CD8-positive, alpha-beta memory T cell (primary cell): ENCODE measurements around the gene TAP1. TPM values are rescaled to one million over a fixed set of nuclear protein-coding genes. Genes with fewer than 3 reads are reported as not detected.

Experiments used
- CTCF ChIA-PET: fragments of 350-600 bp; sonication (Branson Sonifier 250); formaldehyde crosslinking; loops from one replicate; lab custom pipeline; 2021; ENCODE audit warnings: antibody characterized with exemption; lab: Charles Lee
- POLR2A ChIA-PET: fragments of 350-600 bp; sonication (Branson Sonifier 250); formaldehyde crosslinking; loops from one replicate; lab custom pipeline; 2021; ENCODE audit warnings: antibody characterized with exemption; lab: Charles Lee
- DNase-seq, 5 donors: peaks; one replicate each; pipeline versions ENCODE4 v3.0.0 to v3.0.0-alpha.2; 2020 to 2022; ENCODE audit warnings: mixed read lengths in 1 of 5
- H3K27ac ChIP-seq: one replicate; pipeline ENCODE4 v1.7.0; 2013; ENCODE audit warnings: low read depth, mild to moderate bottlenecking, low read length, moderate library complexity
- H3K27me3 ChIP-seq: 2 replicates; pipeline ENCODE4 v1.7.0; 2013; ENCODE audit warnings: low read length, mild to moderate bottlenecking; ENCODE audit not compliant: insufficient read depth, poor library complexity, severe bottlenecking
- H3K36me3 ChIP-seq: 2 replicates; pipeline ENCODE4 v1.7.0; 2013; ENCODE audit warnings: mild to moderate bottlenecking, low read length, moderate library complexity; ENCODE audit not compliant: insufficient read depth
- H3K4me1 ChIP-seq: 2 replicates; pipeline ENCODE4 v1.7.0; 2013; ENCODE audit warnings: mild to moderate bottlenecking, low read length, moderate library complexity; ENCODE audit not compliant: insufficient read depth
- H3K4me3 ChIP-seq: 2 replicates; pipeline ENCODE4 v1.7.0; 2013; ENCODE audit warnings: mild to moderate bottlenecking, low read length
- H3K9me3 ChIP-seq: 2 replicates; pipeline ENCODE4 v1.7.0; 2013; ENCODE audit warnings: mild to moderate bottlenecking, low read length
- H3K27ac Mint-ChIP-seq, 8 donors: one replicate each; pipeline ENCODE4 v1.8.0; 2020 to 2021; ENCODE audit warnings: mixed read lengths in 8 of 8, mild to moderate bottlenecking in 6 of 8, inconsistent platforms in 3 of 8, moderate library complexity in 3 of 8
- H3K27me3 Mint-ChIP-seq, 2 donors: one replicate each; pipeline ENCODE4 v1.8.0; 2020 to 2021; ENCODE audit warnings: mixed read lengths in 2 of 2, mild to moderate bottlenecking in 1 of 2, moderate library complexity in 1 of 2
- H3K36me3 Mint-ChIP-seq, 3 donors: one replicate each; pipeline ENCODE4 v1.8.0; 2020 to 2021; ENCODE audit warnings: mixed read lengths in 3 of 3, inconsistent platforms in 1 of 3, mild to moderate bottlenecking in 1 of 3
- H3K4me1 Mint-ChIP-seq, 3 donors: one replicate each; pipeline ENCODE4 v1.8.0; 2020 to 2021; ENCODE audit warnings: mixed read lengths in 3 of 3, inconsistent platforms in 1 of 3, mild to moderate bottlenecking in 1 of 3
- H3K4me3 Mint-ChIP-seq, 7 donors: one replicate each; pipeline ENCODE4 v1.8.0; 2020 to 2021; ENCODE audit warnings: mixed read lengths in 7 of 7, mild to moderate bottlenecking in 6 of 7, moderate library complexity in 4 of 7, inconsistent platforms in 2 of 7
- H3K9me3 Mint-ChIP-seq, 5 donors: one replicate each; pipeline ENCODE4 v1.8.0; 2020 to 2022; ENCODE audit warnings: mixed read lengths in 5 of 5, mild to moderate bottlenecking in 3 of 5, moderate library complexity in 2 of 5, inconsistent platforms in 1 of 5
- polyA plus RNA-seq: library from polyadenylated mRNA; unstranded; fragments of 300-500 nt; fragmentation: Illumina TruSeq; gene quantifications from one replicate; pipeline ENCODE4 v1.2.3, GENCODE V29; 2021
- total RNA-seq, 2 experiments: library from RNA; stranded (reverse); gene quantifications; one replicate each; pipeline ENCODE4 v1.2.3, GENCODE V29; 2021

Gene TAP1
- total and polyA plus RNA-seq, 3 experiments from 2014 or later: 394 to 407 (median 396) TPM

- peaks cover 60% of the 10 kb centered on the region for H3K36me3 ChIP-seq
- peak overlapping the region; percentile 90 for H3K4me3 ChIP-seq
Observed at GRCh38 chr6:32852018-32852843, 1.3 kb downstream of the TAP1 start.

GRCh38 chr6:32851025-32851424 is 2.5 kb downstream of the TAP1 start:
- no peak overlapping the region for H3K27ac ChIP-seq
- H3K4me1 ChIP-seq: peaks cover 71% of the 10 kb centered on the region
- no peaks in the 10 kb centered on the region for H3K9me3 ChIP-seq
- POLR2A ChIA-PET: interaction anchor here (0.6 kb wide), 2 partner anchors 11 to 1225 kb away, joined by 3 to 5 read pairs; no protein-coding TSS in a partner anchor
- DNase-seq: no peak
- Mint-ChIP-seq H3K27me3 (no peaks in the 10 kb centered on the region), H3K9me3 (no peaks in the 10 kb centered on the region), H3K4me3 (peak overlapping the region; percentile 95 to 100 (median 99)), H3K4me1 (peaks cover 76 to 80% (median 77%) of the 10 kb centered on the region in 3 donors), H3K36me3 (peaks cover 42 to 93% (median 57%) of the 10 kb centered on the region in 3 donors), H3K27ac (peak overlapping the region; percentile 10 to 100 (median 90))
- H3K36me3 ChIP-seq: peaks cover 60% of the 10 kb centered on the region
- CTCF ChIA-PET: interaction anchor here (1.1 to 3.7 kb wide), 4 partner anchors 8 to 17 kb away, joined by 3 to 30 read pairs (median 4); partner anchors contain the start of gene TAP2
- H3K27me3 ChIP-seq: no peaks in the 10 kb centered on the region
- H3K4me3 ChIP-seq: peak overlapping the region; percentile 90

More at GRCh38 chr6:32852018-32852843, 1.3 kb downstream of the TAP1 start:
- H3K27ac ChIP-seq: peak overlapping the region; percentile 97
- Mint-ChIP-seq H3K4me3 (peak overlapping the region; percentile 95 to 100 (median 99)), H3K9me3 (no peaks in the 10 kb centered on the region), H3K27ac (peak overlapping the region; percentile 98 to 100 (median 100)), H3K36me3 (peaks cover 36 to 92% (median 52%) of the 10 kb centered on the region in 3 donors), H3K4me1 (peaks cover 73 to 80% (median 77%) of the 10 kb centered on the region in 3 donors), H3K27me3 (no peaks in the 10 kb centered on the region)
- H3K27me3 ChIP-seq: no peaks in the 10 kb centered on the region
- H3K4me1 ChIP-seq: peaks cover 71% of the 10 kb centered on the region
- ChIA-PET CTCF (interaction anchor here (1.0 to 7.9 kb wide), 8 partner anchors 7 to 132 kb away, joined by 3 to 295 read pairs (median 26); partner anchors contain the start of genes PSMB8 and TAP2), POLR2A (interaction anchor here (5.2 to 5.5 kb wide), 2 partner anchors 10 to 121 kb away, joined by 79 to 350 read pairs; partner anchors contain the start of genes PSMB8 and TAP2)
- H3K9me3 ChIP-seq: no peaks in the 10 kb centered on the region
- peak in 1 of 5 donors; percentile 23 for DNase-seq

DNA sequence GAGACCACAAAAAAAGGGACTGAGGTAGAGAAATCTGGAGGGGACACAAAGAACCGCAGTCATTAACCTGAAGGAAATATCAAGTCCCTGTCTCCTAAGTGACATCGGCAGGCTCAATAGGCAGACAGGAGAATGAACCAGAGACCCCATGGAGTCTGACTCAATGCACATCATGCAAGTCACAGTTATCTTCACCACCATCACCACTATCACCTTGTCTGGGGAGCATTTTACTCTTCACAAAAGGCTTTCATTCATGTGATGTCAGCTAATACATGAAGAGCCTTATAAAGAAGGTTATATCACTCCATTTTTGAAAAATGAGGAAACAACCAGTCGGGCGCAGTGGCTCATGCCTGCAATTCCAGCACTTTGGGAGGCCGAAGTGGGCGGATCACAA is 4.4 kb downstream of the TAP1 start:
- Mint-ChIP-seq H3K27ac (peak overlapping the region; percentile 52 to 100 (median 96)), H3K4me1 (peaks cover 68 to 73% (median 72%) of the 10 kb centered on the region in 3 donors), H3K36me3 (peaks cover 53 to 94% (median 55%) of the 10 kb centered on the region in 3 donors), H3K4me3 (peak overlapping the region; percentile 25 to 99 (median 67)), H3K27me3 (peaks cover 0 to 1% of the 10 kb centered on the region in 2 donors), H3K9me3 (no peaks in the 10 kb centered on the region)
- H3K9me3 ChIP-seq: no peaks in the 10 kb centered on the region
- no peak overlapping the region for H3K4me3 ChIP-seq
- peaks cover 62% of the 10 kb centered on the region for H3K36me3 ChIP-seq
- no peak for DNase-seq
- POLR2A ChIA-PET: no interaction called here
- no peak overlapping the region for H3K27ac ChIP-seq
- H3K27me3 ChIP-seq: no peaks in the 10 kb centered on the region
- CTCF ChIA-PET: interaction anchor here (3.7 kb wide), 1 partner anchor 10 kb away, joined by 30 read pairs; the partner anchor contains the start of gene TAP2
- peaks cover 68% of the 10 kb centered on the region for H3K4me1 ChIP-seq

- ChIA-PET CTCF (interaction anchor here (1.0 kb wide), 1 partner anchor 9 kb away, joined by 4 read pairs; the partner anchor contains the start of gene TAP2), POLR2A (no interaction called here)
- Histone ChIP-seq H3K9me3 (no peaks in the 10 kb centered on the region), H3K27ac (no peak overlapping the region), H3K36me3 (peaks cover 62% of the 10 kb centered on the region), H3K4me3 (peak overlapping the region; percentile 6), H3K4me1 (peaks cover 72% of the 10 kb centered on the region), H3K27me3 (no peaks in the 10 kb centered on the region)
- no peak for DNase-seq
- peak overlapping the region; percentile 56 to 99 (median 77) for H3K4me3 Mint-ChIP-seq
- peak overlapping the region; percentile 52 to 100 (median 98) for H3K27ac Mint-ChIP-seq
- peaks cover 0 to 1% of the 10 kb centered on the region in 2 donors for H3K27me3 Mint-ChIP-seq
- peaks cover 53 to 97% (median 58%) of the 10 kb centered on the region in 3 donors for H3K36me3 Mint-ChIP-seq
- H3K4me1 Mint-ChIP-seq: peaks cover 73 to 78% (median 77%) of the 10 kb centered on the region in 3 donors
- H3K9me3 Mint-ChIP-seq: no peaks in the 10 kb centered on the region
Observed at GRCh38 chr6:32847795-32848194, 5.7 kb downstream of the TAP1 start.

DNA sequence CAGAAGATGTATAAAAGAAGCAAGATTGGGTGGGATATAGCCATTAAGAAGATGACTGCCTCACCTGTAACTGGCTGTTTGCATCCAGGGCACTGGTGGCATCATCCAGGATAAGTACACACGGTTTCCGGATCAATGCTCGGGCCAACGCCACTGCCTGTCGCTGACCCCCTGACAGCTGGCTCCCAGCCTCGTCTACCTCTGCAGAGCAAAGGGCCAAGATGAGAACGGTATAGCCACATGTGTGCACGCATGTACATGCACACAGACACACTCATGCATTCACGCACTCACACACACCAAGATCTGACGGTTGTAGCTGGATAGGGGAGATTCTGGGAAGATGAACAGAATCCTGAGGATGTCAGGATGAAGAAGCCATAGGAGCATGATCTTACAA is 6.5 kb downstream of the TAP1 start:
- no peak for DNase-seq
- no peaks in the 10 kb centered on the region for H3K9me3 ChIP-seq
- peaks cover 68% of the 10 kb centered on the region for H3K36me3 ChIP-seq
- ChIA-PET CTCF (interaction anchor here (1.0 to 10.6 kb wide), 5 partner anchors 7 to 122 kb away, joined by 4 to 190 read pairs (median 10); partner anchors contain the start of genes BRD2, PSMB9, TAP1 and TAP2), POLR2A (interaction anchor here (3.4 to 10.1 kb wide), 2 partner anchors 8 to 125 kb away, joined by 85 to 350 read pairs; partner anchors contain the start of genes PSMB9 and TAP1)
- Mint-ChIP-seq H3K4me1 (peaks cover 73 to 82% (median 80%) of the 10 kb centered on the region in 3 donors), H3K36me3 (peaks cover 53 to 97% (median 61%) of the 10 kb centered on the region in 3 donors), H3K9me3 (no peaks in the 10 kb centered on the region), H3K27ac (peak overlapping the region; percentile 52 to 100 (median 98)), H3K27me3 (peaks cover 0 to 3% of the 10 kb centered on the region in 2 donors), H3K4me3 (peak overlapping the region; percentile 56 to 99 (median 77))
- peaks cover 76% of the 10 kb centered on the region for H3K4me1 ChIP-seq
- no peaks in the 10 kb centered on the region for H3K27me3 ChIP-seq
- H3K4me3 ChIP-seq: peak overlapping the region; percentile 20
- H3K27ac ChIP-seq: no peak overlapping the region

DNA sequence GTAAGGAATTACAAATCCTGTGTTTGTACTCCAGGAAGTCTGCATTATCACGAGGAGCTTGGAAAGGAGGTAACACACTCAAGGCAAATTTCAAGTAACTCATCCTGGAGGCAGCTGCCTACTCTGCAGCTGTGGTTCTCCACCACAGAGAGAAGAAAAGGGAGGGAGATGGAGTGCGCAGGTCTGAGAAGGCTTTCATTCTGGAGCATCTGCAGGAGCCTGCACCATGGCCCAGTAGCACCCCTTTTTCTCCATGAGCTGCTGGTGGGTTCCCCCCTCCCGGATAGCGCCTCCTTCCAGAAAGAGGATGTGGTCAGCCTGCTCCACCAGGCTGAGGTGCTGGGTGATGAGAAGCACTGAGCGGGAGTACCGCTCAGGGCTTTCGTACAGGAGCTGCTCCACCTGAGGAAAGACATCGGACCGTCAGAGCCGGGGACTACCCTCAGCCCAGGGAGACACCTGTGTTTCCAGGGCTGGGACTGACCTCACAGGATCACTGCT is 8.1 kb downstream of the TAP1 start:
- peak in 4 of 5 donors; percentile 34 to 66 (median 54) for DNase-seq
- H3K36me3 Mint-ChIP-seq: peaks cover 54 to 97% (median 56%) of the 10 kb centered on the region in 3 donors
- Histone ChIP-seq H3K9me3 (no peaks in the 10 kb centered on the region), H3K27me3 (no peaks in the 10 kb centered on the region), H3K27ac (peak overlapping the region; percentile 99), H3K4me1 (peaks cover 76% of the 10 kb centered on the region), H3K36me3 (peaks cover 64% of the 10 kb centered on the region), H3K4me3 (peak overlapping the region; percentile 99)
- no peaks in the 10 kb centered on the region for H3K9me3 Mint-ChIP-seq
- H3K4me3 Mint-ChIP-seq: peak overlapping the region; percentile 94 to 99 (median 97)
- peaks cover 73 to 82% (median 80%) of the 10 kb centered on the region in 3 donors for H3K4me1 Mint-ChIP-seq
- H3K27me3 Mint-ChIP-seq: peaks cover 0 to 3% of the 10 kb centered on the region in 2 donors
- ChIA-PET CTCF (interaction anchor here (1.1 to 10.6 kb wide), 12 partner anchors 9 to 432 kb away, joined by 3 to 190 read pairs (median 8); partner anchors contain the start of genes B3GALT4, BRD2, HLA-DMA and PSMB9), POLR2A (interaction anchor here (0.9 to 10.1 kb wide), 6 partner anchors 10 to 174 kb away, joined by 3 to 350 read pairs (median 12); partner anchors contain the start of genes PSMB9 and TAP1)
- H3K27ac Mint-ChIP-seq: peak overlapping the region; percentile 96 to 100 (median 100)

GRCh38 chr6:32844839-32845383 is 8.6 kb downstream of the TAP1 start:
- POLR2A ChIA-PET: interaction anchor here (0.5 to 10.1 kb wide), 11 partner anchors 10 to 1382 kb away, joined by 3 to 350 read pairs (median 4); partner anchors contain the start of genes BRD2, HLA-DPB1, PSMB9 and TAP1

More at GRCh38 chr6:32844839-32845383, 8.6 kb downstream of the TAP1 start:
- peaks cover 76% of the 10 kb centered on the region for H3K4me1 ChIP-seq
- H3K4me3 ChIP-seq: peak overlapping the region; percentile 99
- peaks cover 59% of the 10 kb centered on the region for H3K36me3 ChIP-seq
- CTCF ChIA-PET: interaction anchor here (0.6 to 10.6 kb wide), 13 partner anchors 10 to 432 kb away, joined by 3 to 190 read pairs (median 8); partner anchors contain the start of genes B3GALT4, BRD2, HLA-DMA and PSMB9
- H3K27me3 ChIP-seq: no peaks in the 10 kb centered on the region
- H3K9me3 ChIP-seq: no peaks in the 10 kb centered on the region
- peaks cover 0 to 3% of the 10 kb centered on the region in 2 donors for H3K27me3 Mint-ChIP-seq
- peaks cover 73 to 82% (median 80%) of the 10 kb centered on the region in 3 donors for H3K4me1 Mint-ChIP-seq
- H3K27ac Mint-ChIP-seq: peak overlapping the region; percentile 96 to 100 (median 100)
- H3K36me3 Mint-ChIP-seq: peaks cover 51 to 97% (median 57%) of the 10 kb centered on the region in 3 donors
- DNase-seq: no peak
- H3K9me3 Mint-ChIP-seq: no peaks in the 10 kb centered on the region
- H3K27ac ChIP-seq: peak overlapping the region; percentile 99
- H3K4me3 Mint-ChIP-seq: peak overlapping the region; percentile 94 to 99 (median 97)
